Measurements from ENCODE around the gene OLFML1. TPM values are rescaled to one million over a fixed set of nuclear protein-coding genes. Genes with fewer than 3 reads are reported as not detected.

The OLFML1 gene
- total and polyA plus RNA-seq, 7 donors, result 0.81 to 7.2 (median 1.2) TPM

GRCh38 chr11:7532405-7533145, 47.3 kb downstream of the OLFML1 start:
- Histone ChIP-seq H3K4me1 (peaks cover 39% of the 10 kb centered on the region), H3K36me3 (ENCODE audit: insufficient read depth in 1 of 2, low read depth in 1 of 2) (no peaks in the 10 kb centered on the region), H3K9me3 (no peaks in the 10 kb centered on the region), H3K27ac (no peak overlapping the region), H3K4me3 (no peak overlapping the region), H3K27me3 (ENCODE audit: insufficient read depth in 3 of 3, low read length in 2 of 3) (no peaks in the 10 kb centered on the region)
- 74 to 84% (median 77%) methylated on average over 8 of the region's 8 CpGs for WGBS, 3 donors
- DNase-seq, result no peak
- TF ChIP-seq CTCF (IDR thresholded peaks at IDR 0.05), result no peak
- intact Hi-C loops (cut with DNase I), result no loop called here
- ATAC-seq, result no peak

- Histone ChIP-seq H3K4me1 (peaks cover 43% of the 10 kb centered on the region), H3K36me3 (ENCODE audit: insufficient read depth in 1 of 2, low read depth in 1 of 2) (no peaks in the 10 kb centered on the region), H3K27ac (no peak overlapping the region), H3K27me3 (ENCODE audit: insufficient read depth in 3 of 3, low read length in 2 of 3) (no peaks in the 10 kb centered on the region), H3K9me3 (no peaks in the 10 kb centered on the region), H3K4me3 (no peak overlapping the region)
- ATAC-seq (no peak), DNase-seq (no peak)
- WGBS, 3 donors, result 81 to 90% (median 83%) methylated on average over 8 of the region's 8 CpGs
- intact Hi-C loops (cut with DNase I), result no loop called here
- TF ChIP-seq CTCF (IDR thresholded peaks at IDR 0.05), result no peak
Measured at GRCh38 chr11:7533199-7534041, 48.1 kb downstream of the OLFML1 start.

- intact Hi-C loops (cut with DNase I), result no loop called here
- H3K4me3 ChIP-seq, result no peak overlapping the region
- H3K27ac ChIP-seq, result no peak overlapping the region
- TF ChIP-seq CTCF (IDR thresholded peaks at IDR 0.05), result no peak
- DNase-seq (no peak), ATAC-seq (no peak)
- H3K4me1 ChIP-seq, result peaks cover 45% of the 10 kb centered on the region
- H3K9me3 ChIP-seq, result no peaks in the 10 kb centered on the region
- no peaks in the 10 kb centered on the region for H3K27me3 ChIP-seq (ENCODE audit: insufficient read depth in 3 of 3, low read length in 2 of 3)
- H3K36me3 ChIP-seq (ENCODE audit: insufficient read depth in 1 of 2, low read depth in 1 of 2), result no peaks in the 10 kb centered on the region
Measured at GRCh38 chr11:7534042-7534378, 48.7 kb downstream of the OLFML1 start.

GRCh38 chr11:7536100-7536499, 50.8 kb downstream of the OLFML1 start:
- intact Hi-C loops (cut with DNase I), result no loop called here
- WGBS, 3 donors, result 21 to 35% (median 29%) methylated on average over 8 of the region's 8 CpGs
- no peak overlapping the region for H3K27ac ChIP-seq
- H3K27me3 ChIP-seq (ENCODE audit: insufficient read depth in 3 of 3, low read length in 2 of 3), result no peaks in the 10 kb centered on the region
- ATAC-seq, result peak; percentile 28 to 80 (median 74)
- no peak for DNase-seq
- H3K4me1 ChIP-seq, result peaks cover 25% of the 10 kb centered on the region
- H3K4me3 ChIP-seq, result no peak overlapping the region
- TF ChIP-seq CTCF (IDR thresholded peaks at IDR 0.05), result peak; percentile 16
- no peaks in the 10 kb centered on the region for H3K36me3 ChIP-seq (ENCODE audit: insufficient read depth in 1 of 2, low read depth in 1 of 2)
- no peaks in the 10 kb centered on the region for H3K9me3 ChIP-seq

All from psoas muscle (tissue), 8 donors.